ENCODE results near the gene AMH.

GRCh38 chr19:2246014-2246620 is 3.0 kb upstream of the AMH start:
- TF ChIP-seq ATF3 (IDR thresholded peaks at IDR 0.05), result no peak
- TF ChIP-seq, protein P1, sequence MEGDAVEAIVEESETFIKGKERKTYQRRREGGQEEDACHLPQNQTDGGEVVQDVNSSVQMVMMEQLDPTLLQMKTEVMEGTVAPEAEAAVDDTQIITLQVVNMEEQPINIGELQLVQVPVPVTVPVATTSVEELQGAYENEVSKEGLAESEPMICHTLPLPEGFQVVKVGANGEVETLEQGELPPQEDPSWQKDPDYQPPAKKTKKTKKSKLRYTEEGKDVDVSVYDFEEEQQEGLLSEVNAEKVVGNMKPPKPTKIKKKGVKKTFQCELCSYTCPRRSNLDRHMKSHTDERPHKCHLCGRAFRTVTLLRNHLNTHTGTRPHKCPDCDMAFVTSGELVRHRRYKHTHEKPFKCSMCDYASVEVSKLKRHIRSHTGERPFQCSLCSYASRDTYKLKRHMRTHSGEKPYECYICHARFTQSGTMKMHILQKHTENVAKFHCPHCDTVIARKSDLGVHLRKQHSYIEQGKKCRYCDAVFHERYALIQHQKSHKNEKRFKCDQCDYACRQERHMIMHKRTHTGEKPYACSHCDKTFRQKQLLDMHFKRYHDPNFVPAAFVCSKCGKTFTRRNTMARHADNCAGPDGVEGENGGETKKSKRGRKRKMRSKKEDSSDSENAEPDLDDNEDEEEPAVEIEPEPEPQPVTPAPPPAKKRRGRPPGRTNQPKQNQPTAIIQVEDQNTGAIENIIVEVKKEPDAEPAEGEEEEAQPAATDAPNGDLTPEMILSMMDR (IDR thresholded peaks at IDR 0.05 in 2 of 3, conservative IDR thresholded peaks at IDR 0.05 in 1 of 3; ENCODE audit: borderline replicate concordance in 1 of 3, insufficient read depth in 1 of 3, low read depth in 2 of 3, low read length in 2 of 3), result no peak
- TF ChIP-seq POLR2AphosphoS5 (IDR thresholded peaks at IDR 0.05; ENCODE audit: low read depth, low read length), result no peak
- no peak for TF ChIP-seq RAD21 (IDR thresholded peaks at IDR 0.05; ENCODE audit: low read depth)

Data from HCT116 (cell line).